HG02884 (cell line): Measurements from ENCODE around the gene PEX14.
"Not testable (repeated sequence)": the region's sequence is repeated elsewhere in the genome, so short reads cannot be mapped to it uniquely, and the experiment has no call there.

Source experiments
- ATAC-seq: cut with Tn5 transposase; IDR thresholded peaks from one replicate; pipeline ENCODE4 v1.9.1; 2021; ENCODE audit warnings: mild to moderate bottlenecking, moderate library complexity; ENCODE audit not compliant: unreplicated experiment

PEX14 gene

DNA sequence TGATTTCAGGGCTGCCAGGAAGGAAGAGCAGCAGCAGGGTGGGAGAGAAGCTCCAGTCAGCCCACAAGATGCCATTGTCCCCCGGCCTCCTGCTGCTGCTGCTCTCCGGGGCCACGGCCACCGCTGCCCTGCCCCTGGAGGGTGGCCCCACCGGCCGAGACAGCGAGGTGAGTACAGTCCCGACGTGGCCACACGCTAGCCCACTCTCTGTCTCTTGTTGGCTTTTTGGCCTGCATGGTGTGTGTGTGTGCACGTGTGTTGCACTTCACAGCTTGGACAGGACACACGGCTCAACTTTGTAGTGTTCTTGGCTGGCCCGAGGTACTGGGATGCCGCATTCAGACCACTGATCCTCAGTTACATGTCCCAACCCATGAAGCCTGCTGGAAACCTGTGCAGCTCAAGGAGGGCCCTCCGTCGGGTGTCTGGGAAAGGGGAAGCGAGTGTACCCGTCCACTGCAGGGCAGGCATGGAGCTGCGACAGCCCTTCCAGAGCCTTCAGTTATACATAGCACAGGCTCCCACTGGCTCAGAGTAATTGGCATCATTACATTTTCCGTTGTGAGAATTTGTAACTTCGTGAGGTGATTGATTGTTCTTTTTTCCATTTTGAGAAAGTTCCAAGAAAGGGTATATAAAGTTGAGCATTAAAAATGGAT lies 24.5 kb upstream of the PEX14 start:
- no peak for ATAC-seq

DNA sequence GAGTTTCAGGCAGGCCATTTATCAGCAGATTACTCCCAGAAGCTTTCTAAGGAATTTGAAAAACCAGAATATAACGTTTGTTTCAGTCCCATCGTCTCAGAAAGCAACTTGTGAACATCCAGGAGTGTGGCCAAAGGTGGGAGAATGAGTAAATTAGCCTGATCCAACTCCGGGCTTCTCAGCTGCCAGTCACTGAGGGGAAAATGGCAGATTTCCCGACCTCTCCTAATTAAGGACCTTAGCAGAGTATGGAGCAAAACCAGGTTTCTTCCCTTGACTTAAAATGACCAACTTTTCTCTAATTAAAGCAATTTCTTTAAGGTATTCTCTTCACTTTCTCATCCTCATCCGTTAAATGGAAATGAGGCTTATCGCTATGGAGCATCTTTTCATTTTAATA lies 23.9 kb upstream of the PEX14 start:
- ATAC-seq = no peak

DNA sequence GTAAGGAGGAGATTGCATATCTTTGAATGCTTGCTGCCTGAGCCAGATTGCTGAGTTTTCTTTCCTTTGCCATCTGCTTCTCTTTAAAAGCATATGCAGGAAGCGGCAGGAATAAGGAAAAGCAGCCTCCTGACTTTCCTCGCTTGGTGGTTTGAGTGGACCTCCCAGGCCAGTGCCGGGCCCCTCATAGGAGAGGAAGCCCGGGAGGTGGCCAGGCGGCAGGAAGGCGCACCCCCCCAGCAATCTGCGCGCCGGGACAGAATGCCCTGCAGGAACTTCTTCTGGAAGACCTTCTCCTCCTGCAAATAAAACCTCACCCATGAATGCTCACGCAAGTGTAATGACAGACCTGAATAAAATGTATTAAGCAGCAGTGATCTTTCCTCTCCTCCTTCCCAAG lies 23.5 kb upstream of the PEX14 start:
- ATAC-seq = no peak

DNA sequence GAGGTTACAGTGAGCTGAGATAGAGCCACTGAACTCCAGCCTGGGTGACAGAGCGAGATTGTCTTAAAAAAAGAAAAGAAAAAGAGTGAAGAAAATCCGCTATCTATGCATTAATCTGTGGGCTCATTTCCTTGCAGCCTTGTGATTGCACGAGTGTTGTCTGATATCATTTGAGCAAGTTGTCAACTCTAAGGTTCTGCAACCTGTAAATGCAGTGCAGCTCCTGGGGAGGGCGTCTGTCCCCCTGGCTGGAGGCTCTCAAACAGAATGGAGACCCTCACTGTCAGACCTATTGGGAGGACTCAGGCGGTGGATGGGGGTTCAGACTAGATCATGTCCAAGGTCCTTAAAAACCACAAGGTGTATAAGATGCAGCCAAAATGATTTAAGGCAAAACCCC lies 18.7 kb upstream of the PEX14 start:
- ATAC-seq = no peak

DNA sequence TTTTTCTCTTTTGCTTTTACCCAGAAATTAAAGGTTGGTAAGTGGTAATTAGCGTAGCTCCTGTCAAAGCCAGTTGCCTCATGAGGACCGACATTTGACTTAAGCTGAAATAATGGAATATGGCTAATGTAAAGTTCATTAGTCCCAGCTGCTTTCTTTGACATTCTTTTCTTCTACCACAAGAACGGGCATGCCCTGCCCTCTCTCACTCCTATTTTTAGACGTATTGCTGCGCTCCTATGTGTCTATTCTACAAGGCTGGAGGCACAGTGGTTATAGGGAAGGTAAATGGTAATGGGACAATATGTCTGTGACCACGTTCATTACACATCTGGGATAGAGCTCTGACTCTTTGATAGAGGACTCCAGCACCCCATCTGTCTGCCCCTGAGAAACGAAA lies 18.1 kb upstream of the PEX14 start:
- no peak for ATAC-seq

GRCh38 chr1:10457462-10457861 lies 17.3 kb upstream of the PEX14 start:
- not testable (repeated sequence) for ATAC-seq

DNA sequence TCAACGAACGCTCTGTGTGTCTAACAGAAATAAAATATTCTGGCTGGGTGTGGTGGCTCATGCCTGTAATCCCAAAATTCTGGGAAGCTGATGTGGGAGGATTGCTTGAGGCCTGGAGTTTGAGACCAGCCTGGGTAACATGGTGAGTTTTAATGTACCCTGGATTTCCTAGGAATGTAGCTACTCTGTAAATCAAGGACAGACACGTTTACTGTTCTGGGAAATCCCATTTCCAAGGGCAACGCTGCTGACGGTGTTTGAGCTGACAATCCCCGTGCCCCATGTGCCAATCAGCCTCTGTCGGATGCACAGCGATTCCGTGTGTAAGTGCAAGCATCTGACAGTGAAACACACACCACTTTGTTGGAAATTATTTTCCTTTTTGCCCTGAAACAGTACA lies 16.9 kb upstream of the PEX14 start:
- ATAC-seq = no peak

DNA sequence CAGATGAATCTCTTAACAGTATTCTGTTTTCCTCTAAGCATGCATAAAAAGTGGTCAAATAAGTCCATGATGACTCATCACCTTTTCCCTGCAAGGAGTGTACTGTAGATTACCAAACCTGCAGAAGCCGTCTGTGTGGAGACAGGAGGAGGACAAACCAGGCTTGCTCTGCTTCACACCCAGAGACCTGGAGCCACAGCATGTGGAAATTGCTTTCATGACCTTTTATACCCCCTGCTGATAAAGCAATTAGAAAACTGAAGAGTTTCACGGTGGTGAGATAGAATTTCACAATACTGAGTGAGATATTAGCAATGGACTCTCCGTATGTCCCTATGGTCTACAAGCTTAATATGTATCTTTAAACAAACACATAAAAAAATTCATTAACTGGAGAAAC lies 15.6 kb upstream of the PEX14 start:
- ATAC-seq = no peak

DNA sequence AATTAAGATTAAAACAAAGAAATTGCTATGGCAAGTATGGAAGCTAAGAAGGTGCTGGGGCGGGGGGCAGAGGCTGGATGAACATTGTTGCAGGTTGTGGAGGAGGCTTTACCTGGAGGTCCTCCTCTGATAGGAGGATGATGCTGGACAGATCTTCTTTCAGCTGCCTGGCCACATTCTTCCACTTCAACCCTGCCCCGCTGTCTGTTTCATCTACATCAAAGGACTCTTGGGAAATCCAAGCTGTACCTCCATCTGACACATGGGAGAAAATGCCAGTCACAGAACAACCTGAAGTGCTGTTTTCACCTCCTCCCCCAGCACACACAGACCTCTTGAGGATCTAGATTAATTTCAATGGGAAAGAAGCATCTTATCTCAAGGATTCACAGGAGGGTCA lies 7.7 kb upstream of the PEX14 start:
- no peak for ATAC-seq

- no peak for ATAC-seq
Observed at GRCh38 chr1:10470043-10470442, 4.7 kb upstream of the PEX14 start.

DNA sequence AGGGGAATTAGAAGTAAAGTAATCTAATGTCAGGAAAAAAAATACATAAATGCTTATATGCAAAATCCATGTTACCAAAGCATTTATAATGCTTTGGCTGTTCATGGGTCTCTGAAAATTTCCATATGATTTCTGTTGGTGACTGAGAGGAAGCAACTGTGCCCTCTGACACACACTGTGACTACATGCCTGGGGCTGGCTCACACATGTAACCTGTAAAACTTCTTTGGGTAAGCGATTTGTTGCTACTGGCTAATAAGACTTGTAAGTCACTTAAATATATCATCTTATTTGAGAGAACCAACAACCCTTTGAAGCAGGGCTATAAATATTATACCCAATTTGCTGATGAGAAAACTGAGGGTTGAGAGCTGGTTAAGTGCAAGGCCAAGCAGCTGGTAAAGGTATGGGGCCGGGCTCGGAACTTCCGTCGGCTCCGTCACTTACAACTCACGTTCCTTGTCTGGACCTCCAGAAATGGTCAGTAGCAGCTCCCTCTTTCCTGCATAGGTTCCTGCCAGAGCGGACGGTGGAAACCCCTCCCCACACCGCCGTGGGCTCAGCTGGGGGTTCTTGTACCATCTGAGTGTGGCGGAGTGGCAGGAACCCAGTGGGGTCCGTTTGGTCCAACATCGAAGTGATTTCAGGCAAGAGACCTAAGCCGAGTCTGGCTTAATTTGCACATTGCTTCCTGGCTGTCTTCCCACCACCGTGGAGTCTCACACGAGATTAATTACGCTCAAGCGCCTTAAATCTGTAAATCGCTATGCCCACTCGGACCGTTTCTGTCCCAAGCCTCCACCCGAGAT lies 3.1 kb upstream of the PEX14 start:
- no peak for ATAC-seq

GRCh38 chr1:10472220-10473144 lies 2.3 kb upstream of the PEX14 start, which contains the start of gene DFFA:
Gene DFFA, minus strand, starts transcription at chr1:10472529. Its CDS starts 71 bp downstream, at chr1:10472458.
- ATAC-seq = peak; percentile 73

DNA sequence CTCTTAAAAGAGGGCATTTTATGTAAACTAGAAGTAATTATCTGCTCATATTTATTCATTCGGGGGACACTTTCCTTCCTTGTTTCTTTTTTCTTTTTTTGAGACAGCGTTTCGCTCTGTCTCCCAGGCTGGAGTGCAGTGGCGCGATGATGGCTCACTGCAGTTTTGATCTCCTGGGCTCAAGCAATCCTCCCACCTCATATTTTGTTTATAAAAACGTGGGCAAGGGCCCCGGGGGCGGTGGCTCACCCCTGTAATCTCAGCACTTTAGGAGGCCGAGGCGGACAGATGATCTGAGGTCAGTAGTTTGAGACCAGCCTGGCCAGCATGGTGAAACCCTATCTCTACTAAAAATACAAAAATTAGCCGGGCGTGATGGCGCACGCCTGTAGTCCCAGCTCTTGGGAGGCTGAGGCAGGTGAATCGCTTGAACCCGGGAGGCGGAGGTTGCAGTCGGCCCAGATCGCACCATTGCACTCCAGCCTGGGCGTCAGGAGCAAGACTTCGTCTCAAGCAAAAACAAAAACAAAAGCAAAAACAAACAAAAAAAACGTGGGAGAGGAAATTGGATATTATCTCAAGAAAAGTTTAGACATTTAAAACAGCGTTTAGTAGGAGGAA lies 1.5 kb upstream of the PEX14 start:
- no peak for ATAC-seq

DNA sequence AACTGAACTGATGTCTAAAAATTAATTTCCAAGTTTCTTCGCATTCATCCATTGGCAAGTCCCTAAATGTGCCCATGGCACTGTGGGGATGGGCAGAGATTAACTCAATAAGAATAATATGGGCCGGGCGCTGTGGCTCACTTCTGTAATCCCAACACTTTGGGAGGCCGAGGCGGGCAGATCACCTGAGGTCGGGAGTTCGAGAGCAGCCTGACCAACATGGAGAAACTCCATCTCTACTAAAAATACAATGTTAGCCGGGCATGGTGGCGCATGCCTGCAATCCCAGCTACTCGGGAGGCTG lies 489 bp upstream of the PEX14 start:
- not testable (repeated sequence) for ATAC-seq

- ATAC-seq = no peak
Observed at GRCh38 chr1:10475510-10475909, 760 bp downstream of the PEX14 start.

- ATAC-seq = no peak
Observed at GRCh38 chr1:10479296-10479695, 4.5 kb downstream of the PEX14 start.

GRCh38 chr1:10480614-10481013 lies 5.9 kb downstream of the PEX14 start:
- ATAC-seq = no peak

GRCh38 chr1:10484521-10484920 lies 9.8 kb downstream of the PEX14 start:
- no peak for ATAC-seq

- no peak for ATAC-seq
Observed at GRCh38 chr1:10489291-10490055, 14.7 kb downstream of the PEX14 start.

GRCh38 chr1:10490286-10490970 lies 15.7 kb downstream of the PEX14 start:
- no peak for ATAC-seq
